K562 (cell line): Measurements from ENCODE around the gene PRKACB. TPM values are rescaled to one million over a fixed set of nuclear protein-coding genes. Genes with fewer than 3 reads are reported as not detected.

Source experiments
- ATAC-seq: fragments of 200-7000 bp; cut with Tn5 transposase; 3 replicates; pipeline ENCODE4 v1.9.1; 2020; ENCODE audit warnings: moderate library complexity
- BruUV-seq: library from RNA; stranded (reverse); fragments of 400-500 nt; replicated peaks from 2 replicates; lab custom pipeline; 2021; lab: Mats Ljungman, UMichigan
- CTCF ChIA-PET: fragments of 300-600 bp; formaldehyde crosslinking; extraction: SDS; loops from one replicate; lab custom pipeline; 2021; ENCODE audit warnings: low intra/inter-chr PET ratio; lab: Yijun Ruan, JAX
- POLR2A ChIA-PET: fragments of 300-600, 350-650 bp; sonication (Branson Sonifier 250); formaldehyde crosslinking; extraction: SDS; loops from one replicate; lab custom pipeline; 2021; ENCODE audit warnings: antibody characterized with exemption, inconsistent platforms; lab: Yijun Ruan, JAX
- DNase-seq, 4 experiments: peaks; one replicate each; pipeline versions ENCODE4 v3.0.0 to v3.0.0-alpha.2; 2011 to 2018; ENCODE audit warnings: low spot score in 3 of 4, mixed read lengths in 3 of 4; ENCODE audit errors: extremely low read depth in 1 of 4
- FAIRE-seq: peaks from 2 replicates; lab custom pipeline; 2011; peaks lifted over from hg19 to GRCh38; lab: Jason Lieb, UNC
- H2AFZ ChIP-seq: 2 replicates; pipeline ENCODE4 v1.6.0; 2011; ENCODE audit warnings: low read depth, low read length, control low read depth, inconsistent platforms
- H3K27ac ChIP-seq: fragments of 200-600 bp; 3 replicates; pipeline ENCODE4 v1.8.0; 2011; ENCODE audit warnings: low read depth, mild to moderate bottlenecking, control low read depth, inconsistent platforms, low read length, moderate library complexity, mixed read lengths; ENCODE audit errors: extremely low read depth
- H3K27me3 ChIP-seq, 2 experiments: fragments of 300-600 bp in 1 of 2; 2 replicates in 1 of 2; 3 replicates in 1 of 2; pipeline versions ENCODE4 v1.6.0 to v1.8.0; 2011; ENCODE audit warnings: inconsistent platforms in 2 of 2, low read length in 2 of 2, mild to moderate bottlenecking in 1 of 2, mixed read lengths in 1 of 2, moderate library complexity in 1 of 2; ENCODE audit not compliant: control insufficient read depth in 2 of 2, insufficient read depth in 2 of 2
- H3K36me3 ChIP-seq: fragments of 300-600 bp; 3 replicates; pipeline ENCODE4 v1.8.0; 2011; ENCODE audit warnings: mild to moderate bottlenecking, low read length, inconsistent platforms; ENCODE audit not compliant: control insufficient read depth, insufficient read depth
- H3K4me1 ChIP-seq, 2 experiments: fragments of 200-600 bp in 1 of 2; replicated peaks in 1 of 2; 2 replicates in 1 of 2; 3 replicates in 1 of 2; pipeline versions ENCODE4 v1.5.1 to v1.8.0; 2011; ENCODE audit warnings: inconsistent platforms in 2 of 2, low read length in 2 of 2, mild to moderate bottlenecking in 1 of 2, mixed read lengths in 1 of 2, moderate library complexity in 1 of 2; ENCODE audit not compliant: control insufficient read depth in 2 of 2, insufficient read depth in 2 of 2
- H3K4me2 ChIP-seq: 2 replicates; pipeline ENCODE4 v1.6.1; 2011; ENCODE audit warnings: low read length, control low read depth, inconsistent platforms, mixed read lengths; ENCODE audit not compliant: insufficient read depth
- H3K4me3 ChIP-seq: fragments of 200-600 bp; sonication (generic), shearing (Covaris generic); 2 replicates; pipeline ENCODE4 v1.5.1; 2016; ENCODE audit warnings: control low read depth, inconsistent platforms
- H3K79me2 ChIP-seq: fragments of 200-600 bp; 3 replicates; pipeline ENCODE4 v1.8.0; 2011; ENCODE audit warnings: low read length, inconsistent platforms; ENCODE audit not compliant: control insufficient read depth, insufficient read depth
- H3K9ac ChIP-seq, 2 experiments: 2 replicates each; pipeline versions ENCODE4 v1.6.0 to v1.6.1; 2011; ENCODE audit warnings: low read depth in 2 of 2, low read length in 2 of 2, control low read depth in 1 of 2, inconsistent platforms in 1 of 2, mild to moderate bottlenecking in 1 of 2, mixed read lengths in 1 of 2; ENCODE audit not compliant: insufficient read depth in 1 of 2
- H3K9me1 ChIP-seq: one replicate; pipeline ENCODE4 v1.6.0; 2011; ENCODE audit warnings: inconsistent platforms, mild to moderate bottlenecking, low read length, moderate library complexity; ENCODE audit not compliant: control insufficient read depth, insufficient read depth
- H3K9me3 ChIP-seq: replicated peaks from 2 replicates; pipeline ENCODE4 v1.5.1; 2011; ENCODE audit warnings: low read depth, low read length, inconsistent platforms; ENCODE audit not compliant: control insufficient read depth, insufficient read depth
- H4K20me1 ChIP-seq: replicated peaks from 2 replicates; pipeline ENCODE4 v1.6.1; 2011; ENCODE audit warnings: low read length, inconsistent platforms, mixed read lengths; ENCODE audit not compliant: control insufficient read depth, insufficient read depth
- GABPB2 ChIP-seq: fragments of 250-450 bp; sonication (Bioruptor Pico); conservative IDR thresholded peaks from 2 replicates; pipeline ENCODE4 v1.5.1; 2021; ENCODE audit warnings: mild to moderate bottlenecking
- GTF2B ChIP-seq: IDR thresholded peaks from 2 replicates; pipeline ENCODE4 v1.6.1; 2011; ENCODE audit not compliant: insufficient read length; ENCODE audit errors: extremely low read depth
- HMGN3 ChIP-seq: IDR thresholded peaks from 2 replicates; pipeline ENCODE4 v1.6.1; 2011; ENCODE audit warnings: borderline replicate concordance, low read depth, mild to moderate bottlenecking, mixed read lengths, low read length; ENCODE audit not compliant: insufficient read length; ENCODE audit errors: extremely low read depth
- HSF4 ChIP-seq: fragments of 250-450 bp; sonication (Bioruptor Pico); IDR thresholded peaks from 2 replicates; pipeline ENCODE4 v2.1.2; 2022; ENCODE audit warnings: mild to moderate bottlenecking, moderate library complexity, borderline replicate concordance
- NFATC3 ChIP-seq: fragments of 450-650 bp; IDR thresholded peaks from 2 replicates; pipeline ENCODE4 v1.6.1; 2017; ENCODE audit warnings: mild to moderate bottlenecking
- PRPF4 ChIP-seq: fragments of 200-400 bp; formaldehyde crosslinking; IDR thresholded peaks from one replicate; pipeline ENCODE4 v1.6.1; 2017; ENCODE audit warnings: low read length, low read depth, mild to moderate bottlenecking; ENCODE audit not compliant: insufficient read depth, poor library complexity, severe bottlenecking
- RAD21 ChIP-seq, 2 experiments: fragments of 250-450 bp in 1 of 2; fragments of 450-650 bp in 1 of 2; sonication (Bioruptor Pico) in 1 of 2; formaldehyde crosslinking in 1 of 2; IDR thresholded peaks in 1 of 2; conservative IDR thresholded peaks in 1 of 2; 2 replicates each; pipeline versions ENCODE4 v1.4.0 to v1.8.0; 2020 to 2022; ENCODE audit warnings: mild to moderate bottlenecking in 2 of 2, moderate library complexity in 1 of 2
- RCOR1 ChIP-seq, 2 experiments: IDR thresholded peaks; 2 replicates each; pipeline ENCODE4 v1.6.1; 2012; ENCODE audit warnings: low read depth in 2 of 2, low read length in 2 of 2, borderline replicate concordance in 1 of 2, improper control_type of control experiment in 1 of 2
- SIN3A ChIP-seq, 2 experiments: fragments of 150-350 bp in 1 of 2; IDR thresholded peaks; 2 replicates each; pipeline ENCODE4 v1.6.1; 2011 to 2016; ENCODE audit warnings: borderline replicate concordance in 2 of 2, low read depth in 2 of 2, low read length in 2 of 2, mild to moderate bottlenecking in 2 of 2, moderate library complexity in 2 of 2; ENCODE audit not compliant: control insufficient read depth in 1 of 2
- SMAD4 ChIP-seq: fragments of 250-450 bp; sonication (Bioruptor Pico); conservative IDR thresholded peaks from 2 replicates; pipeline ENCODE4 v1.8.0; 2021; ENCODE audit warnings: inconsistent platforms, mild to moderate bottlenecking, moderate library complexity
- XRCC4 ChIP-seq: IDR thresholded peaks from one replicate; pipeline ENCODE4 v1.6.1; 2011; ENCODE audit not compliant: insufficient read depth, insufficient read length; ENCODE audit errors: extremely low read depth
- YBX1 ChIP-seq: fragments of 450-650 bp; IDR thresholded peaks from 2 replicates; pipeline ENCODE4 v1.7.1; 2016; ENCODE audit warnings: mild to moderate bottlenecking
- ZNF133 ChIP-seq: fragments of 250-450 bp; sonication (Bioruptor Pico); IDR thresholded peaks from 2 replicates; pipeline ENCODE4 v1.4.0; 2020; ENCODE audit warnings: mild to moderate bottlenecking
- ZNF134 ChIP-seq: fragments of 250-450 bp; sonication (Bioruptor Pico); conservative IDR thresholded peaks from 2 replicates; pipeline ENCODE4 v1.4.0; 2020
- ZNF41 ChIP-seq: fragments of 250-450 bp; sonication (Bioruptor Pico); conservative IDR thresholded peaks from 2 replicates; pipeline ENCODE4 v1.4.0; 2020; ENCODE audit warnings: mild to moderate bottlenecking
- WGBS: fragments of 100-300 bp; shearing (Covaris generic); methylation state at CpG from one replicate; pipeline ENCODE4 v1.1.6; 2016; ENCODE audit warnings: low coverage, mixed read lengths; ENCODE audit not compliant: insufficient coverage; ENCODE audit errors: missing lambda C conversion rate; 5-methylcytosine and 5-hydroxymethylcytosine counted together
- in situ Hi-C: fragments of 300-500 bp; cut with MboI; formaldehyde crosslinking; loops from 4 replicates; pipeline ENCODE4 v1.15.0; 2018; ENCODE audit warnings: inconsistent platforms, mixed read lengths
- intact Hi-C: fragments of 100-400 bp; cut with micrococcal nuclease; formaldehyde crosslinking; loops from 2 replicates; pipeline ENCODE4 v1.14.2; 2022
- polyA plus RNA-seq, 8 experiments: library from polyadenylated mRNA; depleted of rRNA in 4 of 8; stranded (reverse) in 5 of 8; unstranded in 3 of 8; fragments of >200 nt; fragmentation: Nextera tagmentation in 2 of 8; fragmentation: Illumina TruSeq in 1 of 8; extraction: Ambion mirVana in 2 of 8; extraction: Trizol in 1 of 8; gene quantifications; 2 replicates each; pipeline versions ENCODE4 v1.2.1 to v1.2.3, GENCODE V29; 2011 to 2014; ENCODE audit warnings: inconsistent platforms in 1 of 8, missing spikeins in 1 of 8
- total RNA-seq, 7 experiments: library from RNA; depleted of rRNA in 6 of 7; stranded (reverse); fragments of >200 nt in 6 of 7; fragmentation: Illumina TruSeq in 2 of 7; extraction: Trizol in 2 of 7; gene quantifications; 2 replicates each; pipeline versions ENCODE4 v1.2.1 to v1.2.3, GENCODE V29; 2011 to 2021; ENCODE audit warnings: low replicate concordance in 1 of 7
- TF ChIP-seq, protein P1 (sequence below): fragments of 450-650 bp; formaldehyde crosslinking; conservative IDR thresholded peaks from 2 replicates; pipeline ENCODE4 v1.4.0; 2022; ENCODE audit warnings: mild to moderate bottlenecking, missing genetic modification characterization
- TF ChIP-seq, protein P2 (sequence below): sonication (generic); formaldehyde crosslinking; IDR thresholded peaks from 2 replicates; pipeline ENCODE4 v1.8.1; 2022; ENCODE audit warnings: missing genetic modification reagents

PRKACB gene
- total and polyA plus RNA-seq, 9 of the 15 experiments (the other 6 are each of a cell fraction or from before 2014, with no cell fraction given), result 1.1 to 5.2 (median 2.8) TPM

DNA sequence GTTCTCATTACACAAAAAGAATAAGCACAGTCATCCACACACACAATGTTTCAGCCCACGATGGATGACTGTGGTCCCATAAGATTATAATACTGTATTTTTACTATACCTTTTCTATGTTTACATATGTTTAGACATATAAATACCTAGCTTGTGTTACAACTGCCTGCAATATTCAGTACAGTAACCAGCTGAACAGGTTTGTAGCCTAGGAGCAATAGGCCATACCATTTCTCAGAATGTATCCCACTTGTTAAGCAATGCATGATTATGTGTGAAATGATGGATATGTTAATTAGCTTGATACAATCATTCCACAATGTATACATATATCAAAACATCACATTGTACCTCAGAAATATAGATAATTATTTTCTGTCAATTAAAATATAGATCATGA, 124.3 kb downstream of the PRKACB start (continued):
- no peak for TF ChIP-seq HSF4 (CRISPR knock-in tag)
- no peak for TF ChIP-seq ZNF134 (CRISPR knock-in tag)
- no peak for TF ChIP-seq GTF2B
- TF ChIP-seq XRCC4, result no peak
- TF ChIP-seq ZNF41 (CRISPR knock-in tag), result no peak

DNA sequence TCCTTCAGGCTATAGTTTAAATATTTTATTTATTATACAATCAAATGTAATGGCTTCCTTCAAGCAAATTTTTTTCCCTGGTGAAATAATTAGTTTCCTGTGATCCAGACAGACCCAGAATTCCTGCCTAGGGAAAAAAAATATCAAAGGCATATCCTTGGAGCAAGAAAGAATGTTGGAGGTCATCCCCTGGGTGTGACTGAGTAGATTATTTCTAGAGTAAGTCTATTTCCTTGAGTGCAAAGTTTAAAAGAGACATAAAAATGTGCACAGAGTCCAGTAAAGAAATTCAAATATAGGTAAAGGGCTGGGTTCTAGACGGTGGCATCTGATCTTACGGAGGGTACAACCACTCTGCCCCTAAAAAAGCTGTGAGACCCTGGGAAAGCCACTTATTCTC, 125.2 kb downstream of the PRKACB start:
- H4K20me1 ChIP-seq, result no peaks in the 10 kb centered on the region
- intact Hi-C loops, result no loop called here
- in situ Hi-C loops, result no loop called here
- BruUV-seq, result no TSS peak
- no peaks in the 10 kb centered on the region for H3K9me1 ChIP-seq
- ChIA-PET CTCF (no interaction called here), POLR2A (no interaction called here)
- no peak overlapping the region for H3K9ac ChIP-seq
- no peak overlapping the region for H3K27ac ChIP-seq
- no peaks in the 10 kb centered on the region; a peak in 1 of 5 replicates for H3K4me1 ChIP-seq
- H3K27me3 ChIP-seq, result no peaks in the 10 kb centered on the region
- ATAC-seq (no peak), DNase-seq (no peak), FAIRE-seq (no peak)
- H2AFZ ChIP-seq, result no peak overlapping the region
- no peaks in the 10 kb centered on the region for H3K36me3 ChIP-seq
- no peaks in the 10 kb centered on the region for H3K9me3 ChIP-seq
- WGBS, result 50% methylated on average over 2 of the region's 2 CpGs
- H3K4me3 ChIP-seq, result no peak overlapping the region
- H3K4me2 ChIP-seq, result no peak overlapping the region
- H3K79me2 ChIP-seq, result no peaks in the 10 kb centered on the region
- TF ChIP-seq, protein P1, sequence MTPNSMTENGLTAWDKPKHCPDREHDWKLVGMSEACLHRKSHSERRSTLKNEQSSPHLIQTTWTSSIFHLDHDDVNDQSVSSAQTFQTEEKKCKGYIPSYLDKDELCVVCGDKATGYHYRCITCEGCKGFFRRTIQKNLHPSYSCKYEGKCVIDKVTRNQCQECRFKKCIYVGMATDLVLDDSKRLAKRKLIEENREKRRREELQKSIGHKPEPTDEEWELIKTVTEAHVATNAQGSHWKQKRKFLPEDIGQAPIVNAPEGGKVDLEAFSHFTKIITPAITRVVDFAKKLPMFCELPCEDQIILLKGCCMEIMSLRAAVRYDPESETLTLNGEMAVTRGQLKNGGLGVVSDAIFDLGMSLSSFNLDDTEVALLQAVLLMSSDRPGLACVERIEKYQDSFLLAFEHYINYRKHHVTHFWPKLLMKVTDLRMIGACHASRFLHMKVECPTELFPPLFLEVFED (CRISPR knock-in tag), result no peak
- TF ChIP-seq SIN3A (IDR thresholded peaks at IDR 0.05; ENCODE audit: borderline replicate concordance in 2 of 2, control insufficient read depth in 1 of 2, low read depth in 2 of 2, low read length in 2 of 2) (no peak), YBX1 (no peak), GABPB2 (CRISPR knock-in tag) (no peak), ZNF133 (CRISPR knock-in tag) (no peak), RAD21 (CRISPR knock-in tag; conservative IDR thresholded peaks at IDR 0.05 in 1 of 2, IDR thresholded peaks at IDR 0.05 in 1 of 2) (no peak), HMGN3 (no peak), RCOR1 (IDR thresholded peaks at IDR 0.05; ENCODE audit: borderline replicate concordance in 1 of 2, low read depth in 2 of 2, low read length in 2 of 2) (no peak), SMAD4 (CRISPR knock-in tag) (no peak), PRPF4 (no peak), NFATC3 (no peak)
- TF ChIP-seq, protein P2, sequence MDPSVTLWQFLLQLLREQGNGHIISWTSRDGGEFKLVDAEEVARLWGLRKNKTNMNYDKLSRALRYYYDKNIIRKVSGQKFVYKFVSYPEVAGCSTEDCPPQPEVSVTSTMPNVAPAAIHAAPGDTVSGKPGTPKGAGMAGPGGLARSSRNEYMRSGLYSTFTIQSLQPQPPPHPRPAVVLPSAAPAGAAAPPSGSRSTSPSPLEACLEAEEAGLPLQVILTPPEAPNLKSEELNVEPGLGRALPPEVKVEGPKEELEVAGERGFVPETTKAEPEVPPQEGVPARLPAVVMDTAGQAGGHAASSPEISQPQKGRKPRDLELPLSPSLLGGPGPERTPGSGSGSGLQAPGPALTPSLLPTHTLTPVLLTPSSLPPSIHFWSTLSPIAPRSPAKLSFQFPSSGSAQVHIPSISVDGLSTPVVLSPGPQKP (CRISPR knock-in tag), result no peak
